Measurements from ENCODE around the gene KCNN1. TPM values are rescaled to one million over a fixed set of nuclear protein-coding genes. Genes with fewer than 3 reads are reported as not detected.
A peak's percentile ranks its signal among the peaks of the same experiment; 100 is the strongest.

Gene KCNN1
- total RNA-seq, 1 donor from 2014 or later, result 0.38 TPM

DNA sequence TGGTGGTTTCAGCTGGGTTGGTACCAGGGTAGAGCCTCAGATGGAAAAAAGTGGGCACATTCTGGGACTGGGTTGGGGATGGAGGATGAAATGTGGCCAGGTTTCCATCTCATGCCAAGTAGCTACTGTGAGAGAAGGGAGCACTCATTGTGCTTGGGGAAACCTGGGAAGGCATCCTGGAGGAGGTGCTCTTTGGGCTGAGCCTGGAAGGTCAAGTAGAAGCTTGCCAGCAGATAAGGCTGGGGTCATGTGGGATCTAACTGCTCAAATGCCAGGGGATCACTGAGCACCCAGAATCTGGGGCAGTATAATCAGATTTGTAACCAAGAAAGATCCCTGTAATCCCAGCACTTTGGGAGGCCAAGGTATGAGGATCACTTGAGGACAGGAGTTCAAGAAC is 9.0 kb upstream of the KCNN1 start:
- no peak for DNase-seq
- Histone ChIP-seq H3K27ac (replicated peaks) (no peak overlapping the region), H3K4me3 (no peak overlapping the region), H3K9me3 (replicated peaks) (no peaks in the 10 kb centered on the region), H3K27me3 (ENCODE audit: low read depth) (peaks cover 97% of the 10 kb centered on the region), H3K4me1 (peaks cover 2% of the 10 kb centered on the region), H3K36me3 (no peaks in the 10 kb centered on the region)
- TF ChIP-seq, protein P1, sequence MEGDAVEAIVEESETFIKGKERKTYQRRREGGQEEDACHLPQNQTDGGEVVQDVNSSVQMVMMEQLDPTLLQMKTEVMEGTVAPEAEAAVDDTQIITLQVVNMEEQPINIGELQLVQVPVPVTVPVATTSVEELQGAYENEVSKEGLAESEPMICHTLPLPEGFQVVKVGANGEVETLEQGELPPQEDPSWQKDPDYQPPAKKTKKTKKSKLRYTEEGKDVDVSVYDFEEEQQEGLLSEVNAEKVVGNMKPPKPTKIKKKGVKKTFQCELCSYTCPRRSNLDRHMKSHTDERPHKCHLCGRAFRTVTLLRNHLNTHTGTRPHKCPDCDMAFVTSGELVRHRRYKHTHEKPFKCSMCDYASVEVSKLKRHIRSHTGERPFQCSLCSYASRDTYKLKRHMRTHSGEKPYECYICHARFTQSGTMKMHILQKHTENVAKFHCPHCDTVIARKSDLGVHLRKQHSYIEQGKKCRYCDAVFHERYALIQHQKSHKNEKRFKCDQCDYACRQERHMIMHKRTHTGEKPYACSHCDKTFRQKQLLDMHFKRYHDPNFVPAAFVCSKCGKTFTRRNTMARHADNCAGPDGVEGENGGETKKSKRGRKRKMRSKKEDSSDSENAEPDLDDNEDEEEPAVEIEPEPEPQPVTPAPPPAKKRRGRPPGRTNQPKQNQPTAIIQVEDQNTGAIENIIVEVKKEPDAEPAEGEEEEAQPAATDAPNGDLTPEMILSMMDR (IDR thresholded peaks at IDR 0.05; ENCODE audit: borderline replicate concordance), result no peak
- intact Hi-C loops (cut with micrococcal nuclease), result no loop called here

DNA sequence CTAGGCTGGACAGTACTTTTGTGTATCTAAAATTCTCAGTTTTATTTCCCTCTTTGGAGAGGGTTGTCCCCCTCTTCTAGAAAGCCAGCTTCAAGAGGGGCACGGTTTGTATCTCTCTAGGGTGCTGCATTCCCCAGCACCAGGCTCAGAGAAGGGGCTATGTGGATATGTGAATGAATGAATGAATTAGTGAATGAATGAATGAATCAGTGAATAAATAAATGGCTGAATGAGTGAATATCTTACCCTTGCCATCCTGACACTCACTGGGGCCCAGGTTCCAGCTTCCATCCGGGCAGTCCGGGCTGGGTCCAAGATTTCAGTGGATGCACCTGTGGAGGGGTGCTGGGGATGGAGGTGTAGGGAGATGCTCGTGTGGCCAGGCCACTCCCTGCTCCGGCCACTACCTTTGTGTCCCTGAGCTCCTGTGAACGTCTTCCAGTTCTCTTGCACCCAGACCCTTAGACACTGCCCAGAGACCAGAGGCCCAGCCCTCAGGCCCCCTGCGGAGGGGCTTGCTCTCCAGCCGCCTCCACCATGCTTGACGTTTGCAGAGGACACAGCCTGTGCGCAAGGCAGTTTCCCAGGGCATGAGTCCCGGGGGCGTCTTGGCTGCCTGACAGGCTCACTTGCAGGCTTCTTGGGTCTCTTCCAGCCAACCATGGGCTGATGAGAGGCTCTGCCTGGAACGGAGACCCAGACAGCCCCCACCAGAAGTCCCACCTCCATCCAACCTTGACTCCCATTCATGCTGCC is 2.8 kb upstream of the KCNN1 start:
- H3K27ac ChIP-seq (replicated peaks), result no peak overlapping the region
- peaks cover 99% of the 10 kb centered on the region for H3K27me3 ChIP-seq (ENCODE audit: low read depth)
- TF ChIP-seq, protein P1 (IDR thresholded peaks at IDR 0.05; ENCODE audit: borderline replicate concordance), result no peak
- no peaks in the 10 kb centered on the region for H3K9me3 ChIP-seq (replicated peaks)
- H3K4me3 ChIP-seq, result no peak overlapping the region
- H3K4me1 ChIP-seq, result peaks cover 7% of the 10 kb centered on the region
- intact Hi-C loops (cut with micrococcal nuclease), result no loop called here
- H3K36me3 ChIP-seq, result no peaks in the 10 kb centered on the region
- DNase-seq, result no peak

DNA sequence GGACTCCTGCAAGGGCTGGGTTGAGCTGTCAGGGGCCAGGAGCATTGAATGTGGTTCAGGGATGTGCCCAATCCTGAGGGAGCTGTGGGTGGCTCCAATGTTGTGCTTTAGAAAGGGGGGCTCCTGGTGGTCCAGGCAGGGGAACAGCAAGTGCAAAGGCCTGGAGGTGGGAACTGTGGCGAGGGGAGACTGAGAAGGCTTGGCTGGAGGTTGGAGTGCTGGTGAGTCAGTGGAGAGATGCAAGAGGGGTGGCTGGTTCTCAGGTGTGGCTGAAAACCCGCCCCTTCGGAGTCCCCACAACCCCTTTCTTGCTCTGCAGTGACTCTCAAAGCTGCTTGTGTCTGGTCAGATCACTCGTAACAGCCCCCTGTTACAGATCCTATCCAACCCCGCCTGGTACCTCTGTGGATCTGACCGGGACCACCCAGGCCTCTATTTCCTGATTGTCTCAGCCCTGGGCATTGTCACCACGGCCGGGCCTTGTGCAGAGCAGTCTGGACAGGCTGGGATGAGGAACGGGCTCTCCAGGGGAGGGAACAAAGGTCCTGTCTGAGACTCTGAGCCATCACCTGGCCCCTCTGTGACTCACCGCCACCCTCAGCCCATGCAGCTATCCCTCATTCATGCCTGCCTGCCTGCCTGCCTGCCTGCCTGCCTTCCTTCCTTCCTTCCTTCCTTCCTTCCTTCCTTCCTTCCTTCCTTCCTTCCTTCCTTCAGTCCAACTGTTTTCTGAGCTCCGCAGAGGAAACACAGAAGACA is 1.4 kb upstream of the KCNN1 start:
- Histone ChIP-seq H3K27ac (replicated peaks) (no peak overlapping the region), H3K27me3 (ENCODE audit: low read depth) (peaks cover 96% of the 10 kb centered on the region), H3K4me3 (no peak overlapping the region), H3K36me3 (no peaks in the 10 kb centered on the region), H3K9me3 (replicated peaks) (no peaks in the 10 kb centered on the region), H3K4me1 (peaks cover 7% of the 10 kb centered on the region)
- no peak for DNase-seq
- intact Hi-C loops (cut with micrococcal nuclease), result no loop called here
- TF ChIP-seq, protein P1 (IDR thresholded peaks at IDR 0.05; ENCODE audit: borderline replicate concordance), result no peak

DNA sequence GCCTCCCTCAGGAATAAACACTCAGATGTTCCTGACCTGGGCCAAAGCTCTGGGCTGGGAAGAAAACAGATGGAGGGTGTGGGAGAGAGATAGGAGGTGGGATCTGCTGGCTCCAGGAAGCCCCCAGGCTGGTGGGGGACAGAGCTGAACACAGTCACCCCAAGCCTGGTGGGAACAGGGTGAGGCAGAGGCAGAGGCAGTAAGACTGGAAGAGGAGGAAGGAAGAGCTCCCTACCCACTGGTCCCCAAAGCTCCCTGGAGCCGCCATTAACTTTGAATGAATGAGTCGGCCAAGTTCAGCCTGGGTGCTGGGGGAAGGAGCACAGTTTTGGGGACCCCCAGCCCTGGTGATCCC is 801 bp upstream of the KCNN1 start:
- no peak overlapping the region for H3K4me3 ChIP-seq
- intact Hi-C loops (cut with micrococcal nuclease), result no loop called here
- H3K36me3 ChIP-seq, result no peaks in the 10 kb centered on the region
- H3K9me3 ChIP-seq (replicated peaks), result no peaks in the 10 kb centered on the region
- no peak for DNase-seq
- TF ChIP-seq, protein P1 (IDR thresholded peaks at IDR 0.05; ENCODE audit: borderline replicate concordance), result no peak
- H3K4me1 ChIP-seq, result peaks cover 7% of the 10 kb centered on the region
- H3K27me3 ChIP-seq (ENCODE audit: low read depth), result peaks cover 95% of the 10 kb centered on the region
- no peak overlapping the region for H3K27ac ChIP-seq (replicated peaks)

DNA sequence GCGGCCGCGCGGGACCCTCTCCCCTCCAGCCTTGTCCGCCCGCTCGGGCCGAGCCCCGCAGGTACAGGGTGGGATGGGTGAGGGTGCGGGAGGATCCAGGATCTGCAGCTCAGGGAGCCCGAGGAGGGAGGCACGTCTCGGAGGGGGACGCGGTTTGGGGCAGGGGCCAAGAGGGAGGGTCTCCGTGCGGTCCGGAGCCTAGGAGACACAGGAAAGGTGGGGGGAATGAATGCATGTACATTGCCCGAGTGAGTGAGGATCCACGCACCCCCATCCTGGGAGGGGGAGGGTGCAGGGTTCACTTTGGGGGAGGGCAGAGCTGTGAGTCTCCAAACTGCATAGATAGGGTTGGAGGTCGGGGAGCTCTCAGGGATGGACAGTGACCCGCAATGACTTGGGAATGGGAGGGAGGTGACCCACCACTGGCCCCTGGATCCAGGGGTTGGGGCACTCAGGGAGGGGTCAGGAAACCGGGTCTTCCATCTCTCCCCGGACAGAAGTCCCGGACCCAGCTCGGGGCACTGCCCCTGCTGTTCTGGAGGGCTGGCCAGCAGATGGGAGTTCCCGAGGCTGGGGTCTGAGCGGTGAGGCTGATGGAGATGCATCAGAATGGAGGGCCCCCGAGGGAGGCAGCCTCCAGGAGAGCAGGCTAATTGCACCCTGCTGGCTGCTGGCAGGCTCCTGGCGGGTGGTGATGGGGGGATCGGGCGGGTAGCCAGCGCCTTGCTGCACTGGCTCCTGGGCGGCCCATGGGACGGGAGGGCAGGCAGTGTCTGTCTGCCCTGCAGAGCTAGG is 547 bp downstream of the KCNN1 start:
- H3K36me3 ChIP-seq, result no peaks in the 10 kb centered on the region
- no peak overlapping the region for H3K27ac ChIP-seq (replicated peaks)
- peaks cover 7% of the 10 kb centered on the region for H3K4me1 ChIP-seq
- no peak for DNase-seq
- no peaks in the 10 kb centered on the region for H3K9me3 ChIP-seq (replicated peaks)
- H3K27me3 ChIP-seq (ENCODE audit: low read depth), result peaks cover 95% of the 10 kb centered on the region
- peak overlapping the region; percentile 23 for H3K4me3 ChIP-seq
- intact Hi-C loops (cut with micrococcal nuclease), result no loop called here
- TF ChIP-seq, protein P1 (IDR thresholded peaks at IDR 0.05; ENCODE audit: borderline replicate concordance), result no peak

All from left ventricle myocardium inferior (tissue), 1 donor.